ES-I3 (cell line): ENCODE results near the gene GABBR2.

Source experiments
- H3K36me3 ChIP-seq: 2 replicates; pipeline ENCODE4 v1.6.1; 2013; ENCODE audit warnings: mild to moderate bottlenecking, low read length, control low read depth, moderate library complexity; ENCODE audit not compliant: insufficient read depth
- H3K4me1 ChIP-seq: 2 replicates; pipeline ENCODE4 v1.6.1; 2013; ENCODE audit warnings: mild to moderate bottlenecking, control low read depth, low read length; ENCODE audit not compliant: insufficient read depth
- H3K9ac ChIP-seq: 2 replicates; pipeline ENCODE4 v1.6.1; 2013; ENCODE audit warnings: low read depth, mild to moderate bottlenecking, low read length, moderate library complexity
- H3K9me3 ChIP-seq: 2 replicates; pipeline ENCODE4 v1.6.1; 2013; ENCODE audit warnings: mild to moderate bottlenecking, low read length, moderate library complexity; ENCODE audit not compliant: control insufficient read depth, insufficient read depth

Gene GABBR2

DNA sequence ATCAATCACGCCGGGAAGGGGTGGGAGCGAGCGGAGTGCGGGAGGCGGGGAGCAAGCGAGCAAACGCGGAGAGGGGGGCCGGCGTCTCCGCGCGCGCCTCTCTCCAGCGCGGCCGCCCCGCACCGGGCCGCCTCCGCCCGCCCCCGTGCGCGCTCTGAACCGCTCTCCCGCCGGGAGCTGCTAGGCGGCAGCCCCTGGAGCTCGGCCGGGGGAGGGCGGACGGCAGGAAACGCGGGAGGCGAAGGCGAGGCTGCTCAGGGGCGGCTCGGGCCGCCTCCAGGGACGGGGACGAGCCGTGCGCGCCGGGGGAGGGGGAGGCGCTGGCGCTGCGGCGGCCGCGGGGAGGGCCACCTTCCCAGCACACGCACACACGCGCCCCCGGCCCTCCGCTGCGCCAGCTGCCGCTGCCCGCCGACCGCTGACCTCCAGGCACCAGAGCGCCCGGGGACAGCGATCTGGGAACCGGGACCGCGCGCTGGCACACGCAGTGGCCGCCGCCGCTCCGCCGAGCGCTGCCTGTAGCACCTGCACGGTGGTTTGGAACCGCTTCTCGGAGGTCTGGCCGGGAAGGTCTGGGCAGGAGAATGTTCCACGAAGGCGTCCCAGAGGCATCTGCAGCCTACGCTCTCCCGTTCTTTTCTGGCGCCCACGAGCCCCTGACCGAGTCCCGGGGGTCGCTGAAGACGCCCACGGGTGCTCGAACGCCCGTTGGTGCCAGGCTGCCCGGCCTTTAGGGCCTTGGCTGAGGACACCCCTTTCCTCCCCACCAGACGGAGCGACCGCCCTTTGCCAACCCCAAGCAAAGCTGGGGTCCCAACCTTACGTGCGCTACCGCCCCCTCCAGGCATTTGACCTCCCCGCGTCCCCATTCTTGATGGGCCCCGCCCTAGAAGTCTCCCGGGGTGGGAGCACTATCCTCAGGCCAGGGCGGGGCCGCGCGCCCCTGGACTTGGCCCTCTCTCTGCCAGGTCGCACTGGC lies at the start of gene GABBR2:
GABBR2 (minus strand) TSS at position 3 of the 979 bp plus-strand sequence. CDS start 198 bp downstream, outside the sequence.
- Histone ChIP-seq H3K36me3 (no peaks in the 10 kb centered on the region), H3K9me3 (no peaks in the 10 kb centered on the region), H3K4me1 (no peaks in the 10 kb centered on the region; the same call in 1 of the 2 replicates), H3K9ac (peak within 1 kb of the TSS; percentile 52)

DNA sequence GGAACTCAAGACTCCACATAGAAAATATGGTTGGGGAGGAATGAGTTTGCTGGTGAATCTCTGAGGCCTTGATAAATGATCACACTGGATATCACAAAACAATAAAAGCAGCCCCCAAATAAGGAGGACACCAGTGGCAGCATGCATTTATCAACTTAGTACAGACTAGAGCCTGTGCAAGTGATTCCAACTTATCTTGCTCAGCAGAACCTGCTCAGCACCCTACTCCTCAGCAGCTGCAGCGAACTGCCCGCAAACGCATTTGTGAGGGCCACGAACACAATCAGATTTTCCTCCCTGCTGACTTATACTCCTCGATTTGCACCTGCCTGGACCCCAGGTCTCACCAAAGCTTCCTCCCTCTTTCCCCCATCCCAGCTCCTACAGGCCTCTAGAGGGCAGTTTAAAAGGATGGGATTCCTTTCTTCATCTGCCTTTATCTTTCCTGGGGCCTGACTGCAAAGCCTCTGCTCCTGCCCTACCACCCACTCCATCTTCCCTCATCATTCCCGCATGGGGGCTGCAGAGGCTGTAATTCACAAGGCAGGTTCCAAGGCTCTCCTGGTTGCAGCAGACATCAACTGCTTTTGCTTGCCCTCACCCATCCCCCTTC lies 46.4 kb upstream of the GABBR2 start:
- Histone ChIP-seq H3K36me3 (peaks cover 8% of the 10 kb centered on the region), H3K4me1 (no peaks in the 10 kb centered on the region), H3K9me3 (no peaks in the 10 kb centered on the region), H3K9ac (no peak overlapping the region)

DNA sequence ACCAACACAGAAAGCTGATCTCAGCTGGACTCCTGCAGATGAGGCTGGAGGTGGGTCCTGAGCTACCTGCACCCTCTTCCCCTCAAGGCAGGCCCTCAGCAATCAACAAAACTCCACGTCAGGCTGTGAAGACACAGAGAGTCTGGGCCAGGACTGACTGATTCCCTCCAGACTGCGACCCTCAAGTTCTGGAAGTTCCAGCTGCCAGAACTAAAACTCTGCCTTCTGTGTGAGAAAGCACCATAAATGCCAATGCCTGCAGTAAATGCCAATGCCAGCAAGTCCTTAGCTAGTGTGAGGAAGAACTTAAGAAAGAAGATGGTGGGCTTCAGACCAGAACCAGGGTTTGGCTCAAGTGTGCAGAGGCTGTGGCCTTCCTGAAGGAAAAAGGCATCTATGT lies 42.5 kb upstream of the GABBR2 start:
- Histone ChIP-seq H3K36me3 (peaks cover 9% of the 10 kb centered on the region), H3K9me3 (no peaks in the 10 kb centered on the region; the same call in 1 of the 2 replicates), H3K4me1 (no peaks in the 10 kb centered on the region), H3K9ac (no peak overlapping the region)

DNA sequence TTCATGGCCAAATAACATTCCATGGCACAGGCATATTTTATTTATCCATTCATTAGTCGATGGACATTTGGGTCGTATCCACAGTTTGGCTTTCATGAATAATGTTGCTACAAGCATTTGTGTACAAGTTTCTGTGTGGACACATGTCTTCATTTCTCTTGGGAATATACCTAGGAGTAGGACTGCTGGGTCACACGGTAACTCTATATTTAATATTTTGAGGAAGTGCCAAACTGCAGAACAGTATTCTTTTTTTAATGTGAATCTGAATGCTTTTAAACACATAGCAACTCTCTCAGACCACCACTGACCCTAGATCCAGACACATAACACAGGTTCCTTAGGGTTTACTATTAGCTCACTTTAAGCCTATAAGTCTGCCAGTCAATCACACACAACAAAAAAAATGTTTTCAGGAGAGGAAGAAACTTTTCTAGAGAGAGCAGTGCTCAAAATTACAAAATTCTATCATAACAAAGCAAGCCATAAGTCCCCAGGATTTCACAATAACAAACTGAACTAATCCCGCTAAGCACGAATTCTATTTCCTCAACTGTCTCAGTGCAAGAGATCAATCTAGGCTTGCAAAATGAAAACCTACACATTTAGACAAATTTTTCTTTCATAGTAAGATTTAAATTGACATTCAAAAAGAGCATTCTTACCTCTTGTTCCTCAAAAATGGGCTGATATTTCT lies 41.8 kb upstream of the GABBR2 start:
- no peaks in the 10 kb centered on the region; the same call in 1 of the 2 replicates for H3K9me3 ChIP-seq
- H3K4me1 ChIP-seq = no peaks in the 10 kb centered on the region
- peaks cover 9% of the 10 kb centered on the region for H3K36me3 ChIP-seq
- no peak overlapping the region for H3K9ac ChIP-seq

DNA sequence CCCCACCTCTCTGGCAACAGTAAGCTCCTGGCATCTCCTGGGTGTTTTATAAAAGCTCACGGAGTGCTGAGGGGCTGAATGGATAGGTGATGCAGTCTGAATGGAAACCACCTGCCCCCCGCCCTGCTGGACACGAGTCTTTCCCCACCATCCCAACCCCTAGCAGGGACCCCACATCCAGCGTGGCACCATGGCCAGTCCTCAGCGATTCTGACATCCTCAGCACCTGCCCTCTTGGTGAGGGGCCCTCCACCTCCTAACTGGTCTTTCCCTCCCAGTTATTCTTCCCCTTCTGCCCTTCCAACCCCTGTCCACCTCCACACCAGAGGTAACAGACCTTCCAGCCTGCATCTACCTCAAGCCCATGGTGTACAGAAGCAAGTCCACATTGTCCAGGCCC lies 38.7 kb upstream of the GABBR2 start:
- H3K36me3 ChIP-seq = peaks cover 8% of the 10 kb centered on the region; the same call in 1 of the 2 replicates
- H3K9me3 ChIP-seq = no peaks in the 10 kb centered on the region; the same call in 1 of the 2 replicates
- no peak overlapping the region for H3K9ac ChIP-seq

DNA sequence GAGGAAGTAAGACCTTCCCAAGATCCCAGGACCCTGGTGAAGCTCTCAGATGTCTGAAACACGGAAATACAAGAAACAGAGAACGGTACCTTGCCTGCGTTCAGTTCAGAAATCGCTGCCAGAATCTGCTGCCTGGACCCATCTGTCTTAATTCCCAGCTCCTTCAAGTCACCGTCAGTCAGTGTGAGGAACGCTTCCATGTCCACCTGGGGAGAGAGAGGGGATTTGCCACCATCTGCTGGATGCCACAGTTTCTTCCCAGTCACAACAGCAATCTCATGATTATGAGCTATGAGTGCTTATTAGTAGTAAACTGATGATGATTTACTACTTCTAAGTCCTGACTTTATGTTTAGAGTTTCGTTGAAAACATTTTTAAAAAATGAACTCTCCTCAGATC lies 36.7 kb upstream of the GABBR2 start:
- Histone ChIP-seq H3K9me3 (no peaks in the 10 kb centered on the region; the same call in 1 of the 2 replicates), H3K9ac (no peak overlapping the region), H3K36me3 (peaks cover 8% of the 10 kb centered on the region; the same call in 1 of the 2 replicates), H3K4me1 (no peaks in the 10 kb centered on the region)

More for the DNA sequence above, 38.7 kb upstream of the GABBR2 start:
- no peaks in the 10 kb centered on the region for H3K4me1 ChIP-seq

DNA sequence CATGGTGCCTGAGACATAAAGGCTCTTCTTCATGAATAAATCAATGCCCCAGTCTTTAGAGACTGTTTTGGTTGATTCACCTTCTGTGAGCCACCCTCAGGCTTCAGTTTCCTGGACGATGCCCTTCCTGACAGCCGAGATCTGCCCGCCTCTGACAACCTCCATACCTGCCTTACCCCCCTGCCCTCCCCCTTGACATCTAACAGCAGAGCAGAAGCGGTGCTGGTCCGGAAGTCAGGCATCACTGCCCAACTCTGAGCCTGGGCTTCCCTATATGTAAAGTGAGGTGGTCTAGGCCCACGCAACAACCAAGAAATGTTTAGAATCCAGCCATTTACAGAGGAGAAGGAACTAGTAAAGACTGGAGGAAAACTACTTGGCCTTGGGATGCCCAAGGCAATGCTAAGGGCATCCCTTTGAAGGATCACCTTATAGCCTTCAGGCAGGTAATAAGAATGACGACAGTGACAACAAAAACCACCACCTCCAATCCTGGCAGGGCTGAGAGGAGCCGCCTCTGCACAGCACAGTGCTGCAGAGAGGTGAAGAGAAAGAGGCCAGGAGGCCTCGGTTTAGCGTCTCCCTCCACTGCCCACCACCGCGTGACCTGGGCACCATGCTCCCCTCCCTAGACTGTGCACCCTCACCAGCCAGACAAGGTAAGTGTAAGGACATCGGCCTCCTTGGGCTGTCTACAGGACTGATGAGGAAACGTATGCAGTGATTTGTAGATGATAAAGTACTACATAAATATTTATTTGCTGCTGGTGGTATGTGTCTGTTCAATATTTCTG lies 35.3 kb upstream of the GABBR2 start:
- Histone ChIP-seq H3K9ac (no peak overlapping the region), H3K9me3 (no peaks in the 10 kb centered on the region; the same call in 1 of the 2 replicates), H3K4me1 (no peaks in the 10 kb centered on the region), H3K36me3 (peaks cover 4% of the 10 kb centered on the region; the same call in 1 of the 2 replicates)

DNA sequence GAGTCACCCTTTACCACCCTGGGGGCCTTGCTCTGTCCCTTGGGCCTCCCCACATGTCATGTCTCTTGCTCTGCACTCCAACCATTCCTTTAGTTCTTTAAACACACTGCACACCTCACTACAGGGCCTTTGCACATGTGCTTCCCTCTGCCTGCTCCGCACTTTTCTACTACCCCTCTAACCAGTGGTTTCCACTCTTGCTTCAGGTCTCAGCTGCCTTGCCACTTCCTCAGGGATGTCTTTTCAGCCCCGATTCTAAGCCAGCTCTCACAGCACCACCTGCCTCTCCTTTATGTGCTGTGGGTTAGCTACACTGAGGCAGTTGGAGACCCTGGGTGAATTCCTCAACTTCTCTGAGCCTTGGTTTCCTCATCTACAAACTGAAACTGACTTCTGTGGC lies 34.6 kb upstream of the GABBR2 start:
- H3K9ac ChIP-seq = no peak overlapping the region
- H3K36me3 ChIP-seq = peaks cover 4% of the 10 kb centered on the region; the same call in 1 of the 2 replicates
- H3K9me3 ChIP-seq = no peaks in the 10 kb centered on the region
- H3K4me1 ChIP-seq = no peaks in the 10 kb centered on the region

DNA sequence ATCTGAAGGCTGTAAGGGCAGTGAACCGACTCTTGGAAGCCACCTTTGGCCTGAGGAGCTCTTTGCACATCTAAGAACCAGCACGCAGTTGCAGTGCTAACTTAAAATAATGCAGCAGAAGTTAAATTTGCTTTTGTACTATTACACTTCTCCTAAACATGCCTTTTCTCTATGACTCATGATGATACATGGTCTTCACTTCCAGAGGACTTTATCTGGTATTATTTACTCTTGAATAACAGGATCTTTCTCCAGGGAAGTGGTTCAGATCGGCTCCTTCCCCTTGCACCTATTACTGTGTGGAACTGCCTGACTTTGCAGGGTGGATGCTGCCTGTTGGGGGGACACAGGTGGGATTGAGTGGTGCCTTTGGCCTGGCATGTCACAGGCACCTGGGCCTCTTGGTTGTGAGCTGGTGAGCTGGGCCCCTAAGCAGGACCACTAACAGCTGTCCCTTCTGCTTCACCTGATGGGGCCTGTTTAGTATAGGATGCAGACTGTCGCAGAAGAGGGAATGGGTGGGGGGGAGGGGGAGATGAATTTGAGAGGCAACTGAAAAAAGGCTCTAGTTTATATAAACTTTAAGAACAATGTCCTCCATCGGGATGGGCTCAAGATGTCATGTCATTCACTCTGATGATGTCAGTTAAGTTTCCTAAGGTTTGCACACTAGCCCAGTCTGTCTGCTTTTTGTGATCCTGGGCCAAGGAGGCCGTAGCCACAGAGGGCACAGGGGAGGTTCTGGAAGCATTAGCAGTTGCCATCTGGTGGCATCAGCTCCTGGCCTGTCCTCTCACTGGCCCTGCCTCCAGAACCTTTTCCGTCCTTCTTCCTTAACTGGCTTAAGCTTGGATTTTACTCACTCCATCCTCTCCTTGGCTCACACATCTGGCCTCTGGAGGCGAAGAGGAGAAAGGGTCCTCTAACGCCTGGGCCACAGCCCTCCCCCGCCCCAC lies 33.9 kb upstream of the GABBR2 start:
- Histone ChIP-seq H3K9me3 (no peaks in the 10 kb centered on the region), H3K9ac (no peak overlapping the region), H3K4me1 (no peaks in the 10 kb centered on the region), H3K36me3 (peaks cover 4% of the 10 kb centered on the region; the same call in 1 of the 2 replicates)

DNA sequence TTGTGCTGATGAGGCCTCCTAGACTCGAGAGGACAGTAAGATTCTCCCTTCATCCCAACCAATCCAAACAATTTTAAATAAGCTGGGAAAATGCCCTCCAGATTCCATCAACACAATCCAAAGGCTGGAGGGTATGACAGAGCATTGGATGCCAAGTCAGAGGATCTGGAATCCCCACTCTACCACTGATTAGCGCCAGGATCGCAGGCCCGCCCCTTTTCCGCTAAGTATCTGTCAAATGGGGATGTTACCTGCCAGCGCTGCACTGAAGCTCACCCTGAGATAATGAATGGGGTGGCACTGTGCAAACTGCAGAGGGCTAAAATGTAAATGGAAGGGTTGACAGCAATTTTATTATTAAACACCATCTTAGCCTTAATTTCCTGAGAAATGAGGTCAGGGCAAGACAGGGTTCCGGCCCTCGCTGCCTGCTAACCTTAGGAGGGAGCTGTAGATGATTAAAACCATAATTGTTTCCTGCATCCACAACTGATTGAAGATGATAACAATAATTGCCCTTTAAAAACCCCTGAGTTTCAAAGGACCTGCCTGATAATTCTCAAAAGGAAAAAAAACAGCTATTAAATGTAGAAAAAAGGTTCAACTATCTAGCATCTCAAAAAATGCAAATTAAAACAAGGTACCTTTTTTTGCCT lies 31.6 kb upstream of the GABBR2 start:
- no peak overlapping the region for H3K9ac ChIP-seq
- H3K36me3 ChIP-seq = peaks cover 10% of the 10 kb centered on the region; the same call in 1 of the 2 replicates
- no peaks in the 10 kb centered on the region for H3K9me3 ChIP-seq
- no peaks in the 10 kb centered on the region for H3K4me1 ChIP-seq

DNA sequence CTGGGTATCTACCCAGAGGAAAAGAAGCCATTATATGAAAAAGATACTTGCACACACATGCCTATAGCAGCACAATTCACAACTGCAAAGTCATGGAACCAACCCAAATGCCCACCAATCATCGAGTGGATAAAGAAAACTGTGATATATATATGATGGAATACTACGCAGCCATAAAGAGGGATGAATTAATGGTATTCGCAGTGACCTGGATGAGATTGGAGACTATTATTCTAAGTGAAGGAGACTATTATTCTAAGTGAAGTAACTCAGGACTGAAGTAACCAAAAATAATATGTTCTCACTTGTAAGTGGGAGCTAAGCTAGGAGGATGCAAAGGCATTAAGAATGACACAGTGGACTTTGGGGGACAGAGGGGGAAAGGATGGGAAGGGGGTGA lies 30.0 kb upstream of the GABBR2 start:
- Histone ChIP-seq H3K9ac (no peak overlapping the region), H3K36me3 (peaks cover 9% of the 10 kb centered on the region; the same call in 1 of the 2 replicates), H3K9me3 (no peaks in the 10 kb centered on the region), H3K4me1 (no peaks in the 10 kb centered on the region)

DNA sequence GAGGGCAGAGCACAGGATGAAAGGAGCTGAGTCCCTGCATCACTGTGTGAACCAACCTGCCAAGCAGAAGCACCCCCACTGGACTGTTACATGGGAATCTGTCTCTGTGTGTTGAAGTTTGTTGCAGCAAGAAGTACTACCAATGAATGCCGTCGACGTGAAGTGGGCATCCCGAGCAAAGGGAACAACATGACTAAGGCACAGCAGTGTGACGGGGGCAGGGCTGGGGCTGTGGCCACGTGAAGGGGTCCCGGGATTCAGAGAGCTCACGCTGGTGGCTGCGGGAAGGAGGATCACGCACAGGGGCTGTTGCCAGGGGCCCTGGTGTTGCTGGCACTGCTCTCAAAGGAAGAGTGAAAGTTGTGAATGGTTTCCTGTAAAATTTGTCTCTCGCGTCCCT lies 27.5 kb upstream of the GABBR2 start:
- peaks cover 9% of the 10 kb centered on the region; the same call in 1 of the 2 replicates for H3K36me3 ChIP-seq

More for the DNA sequence above, 27.5 kb upstream of the GABBR2 start:
- Histone ChIP-seq H3K4me1 (no peaks in the 10 kb centered on the region), H3K9me3 (no peaks in the 10 kb centered on the region), H3K9ac (no peak overlapping the region)
